AG04450 (cell line): ENCODE results near the gene AXL. TPM values are rescaled to one million over a fixed set of nuclear protein-coding genes. Genes with fewer than 3 reads are reported as not detected.
A peak's percentile ranks its signal among the peaks of the same experiment; 100 is the strongest.

Experiments used
- CTCF ChIA-PET: fragments of 300-600, 350-600 bp; formaldehyde crosslinking; extraction: SDS; loops from one replicate; lab custom pipeline; 2022; ENCODE audit warnings: antibody characterized with exemption, inconsistent platforms; lab: Charles Lee
- POLR2A ChIA-PET: fragments of 350-600 bp; formaldehyde crosslinking; extraction: SDS; loops from one replicate; lab custom pipeline; 2021; ENCODE audit warnings: antibody characterized with exemption, inconsistent platforms; lab: Yijun Ruan, JAX
- DNase-seq: peaks from one replicate; pipeline ENCODE4 v3.0.0-alpha.2; 2011; ENCODE audit warnings: low read depth, low spot score
- H3K27ac ChIP-seq: one replicate; pipeline ENCODE4 v1.5.1; 2012; ENCODE audit warnings: low read depth, low read length, control low read depth
- H3K27me3 ChIP-seq: one replicate; pipeline ENCODE4 v1.6.0; 2012; ENCODE audit warnings: low read length; ENCODE audit not compliant: control insufficient read depth, insufficient read depth
- H3K4me3 ChIP-seq: 2 replicates; pipeline ENCODE4 v1.5.1; 2011; ENCODE audit warnings: mild to moderate bottlenecking, low read depth, low read length, control low read depth
- H3K9me3 ChIP-seq: 2 replicates; pipeline ENCODE4 v1.5.1; 2012; ENCODE audit warnings: low read length; ENCODE audit not compliant: control insufficient read depth, insufficient read depth
- CTCF ChIP-seq: IDR thresholded peaks from 2 replicates; pipeline ENCODE4 v1.5.1; 2011; ENCODE audit warnings: low read depth, low read length, control low read depth, inconsistent platforms
- polyA plus RNA-seq: library from polyadenylated mRNA; depleted of rRNA; stranded (reverse); fragments of >200 nt; gene quantifications from 2 replicates; pipeline ENCODE4 v1.2.3, GENCODE V29; 2011

The AXL gene
- polyA plus RNA-seq, 1 experiment, result 210 TPM

GRCh38 chr19:41302624-41303351 is 83.8 kb downstream of the AXL start:
- POLR2A ChIA-PET, result interaction anchor here (0.7 to 1.2 kb wide), 2 partner anchors 16 to 39 kb away, joined by 4 read pairs; no protein-coding TSS in a partner anchor
- H3K27me3 ChIP-seq, result no peaks in the 10 kb centered on the region
- CTCF ChIA-PET, result interaction anchor here (0.6 kb wide), 1 partner anchor 641 kb away, joined by 5 read pairs; no protein-coding TSS in a partner anchor
- no peak for DNase-seq
- H3K27ac ChIP-seq, result no peak overlapping the region
- no peak for TF ChIP-seq CTCF
- H3K4me3 ChIP-seq, result no peak overlapping the region
- H3K9me3 ChIP-seq, result no peaks in the 10 kb centered on the region

GRCh38 chr19:41303954-41304353 is 84.9 kb downstream of the AXL start:
- DNase-seq, result no peak
- POLR2A ChIA-PET, result no interaction called here
- no peak for TF ChIP-seq CTCF
- CTCF ChIA-PET, result no interaction called here
- no peak overlapping the region for H3K4me3 ChIP-seq
- H3K27ac ChIP-seq, result no peak overlapping the region
- H3K9me3 ChIP-seq, result no peaks in the 10 kb centered on the region
- no peaks in the 10 kb centered on the region for H3K27me3 ChIP-seq

- TF ChIP-seq CTCF, result no peak
- no peak for DNase-seq
- Histone ChIP-seq H3K9me3 (no peaks in the 10 kb centered on the region), H3K27ac (no peak overlapping the region), H3K4me3 (no peak overlapping the region), H3K27me3 (no peaks in the 10 kb centered on the region)
- ChIA-PET POLR2A (interaction anchor here (0.6 kb wide), 1 partner anchor 15 kb away, joined by 4 read pairs; no protein-coding TSS in a partner anchor), CTCF (interaction anchor here (1.1 to 1.9 kb wide), 2 partner anchors 39 to 101 kb away, joined by 4 to 6 read pairs; no protein-coding TSS in a partner anchor)
Observed at GRCh38 chr19:41304706-41305483, 85.9 kb downstream of the AXL start.

GRCh38 chr19:41305927-41306793 is 87.1 kb downstream of the AXL start:
- ChIA-PET CTCF (interaction anchor here (0.6 to 1.9 kb wide), 4 partner anchors 13 to 102 kb away, joined by 3 to 6 read pairs (median 4); no protein-coding TSS in a partner anchor), POLR2A (no interaction called here)
- Histone ChIP-seq H3K4me3 (no peak overlapping the region), H3K9me3 (no peaks in the 10 kb centered on the region), H3K27me3 (no peaks in the 10 kb centered on the region), H3K27ac (peak overlapping the region; percentile 21)
- no peak for TF ChIP-seq CTCF
- DNase-seq, result no peak
